ENCODE data around the gene NOL11.

DNA sequence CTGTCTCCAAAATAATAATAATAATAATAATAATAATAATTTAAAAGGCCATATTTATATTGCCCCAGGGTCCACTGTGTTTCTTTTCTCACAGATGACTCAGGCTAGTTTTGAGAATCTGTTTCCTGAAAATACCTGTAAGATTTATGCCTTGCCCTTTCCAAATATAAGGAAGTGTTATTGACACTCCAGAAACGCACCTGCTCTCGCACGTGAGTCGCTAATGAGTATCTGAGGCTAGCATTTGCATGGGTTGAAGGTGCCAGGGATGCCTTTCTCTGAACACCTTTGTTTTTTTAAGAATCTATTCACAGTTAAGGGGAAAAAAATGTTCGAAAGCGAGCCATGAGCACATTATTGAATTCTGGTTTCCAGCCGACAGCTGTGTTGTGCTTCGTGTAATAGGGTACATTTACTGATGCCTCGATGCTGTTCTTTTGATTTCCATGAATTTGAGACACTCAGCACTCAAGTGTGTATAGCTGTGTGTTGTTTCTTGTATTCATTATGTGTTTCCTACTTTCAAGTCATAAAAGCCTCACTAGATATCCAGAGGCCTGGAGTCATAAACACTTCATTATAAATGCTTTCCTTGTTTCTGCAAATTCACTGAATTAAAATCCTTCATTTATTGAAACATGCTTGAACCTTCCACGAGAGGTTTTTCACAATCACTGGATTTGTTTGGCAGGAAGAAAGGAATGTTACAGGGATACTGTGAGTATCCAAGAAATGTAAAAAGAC is 45.0 kb upstream of the NOL11 start:
- no peak for TF ChIP-seq POLR2A (IDR thresholded peaks at IDR 0.05; ENCODE audit: low read length)
- TF ChIP-seq GATA1 (IDR thresholded peaks at IDR 0.05; ENCODE audit: low read depth, low read length): no peak
